T1000 (cell line): Measurements from ENCODE around the gene KCNMB2.
"Not testable (repeated sequence)": the region's sequence is repeated elsewhere in the genome, so short reads cannot be mapped to it uniquely, and the experiment has no call there.

Source experiments
- DNase-seq: peaks from one replicate; lab custom pipeline; 2025; ENCODE audit warnings: mixed read lengths; lab: John Stamatoyannopoulos, UW

KCNMB2 gene

GRCh38 chr3:178810181-178810580 lies 273.9 kb downstream of the KCNMB2 start:
- DNase-seq = no peak

- no peak for DNase-seq
These were observed 286.5 kb downstream of the KCNMB2 start for GRCh38 chr3:178822722-178823121.

GRCh38 chr3:178823150-178823549 lies 286.9 kb downstream of the KCNMB2 start:
- DNase-seq = no peak

GRCh38 chr3:178823591-178824246 lies 287.5 kb downstream of the KCNMB2 start:
- DNase-seq = no peak

- DNase-seq = no peak
These were observed 290.3 kb downstream of the KCNMB2 start for GRCh38 chr3:178826435-178827123.

- DNase-seq = no peak
These were observed 291.1 kb downstream of the KCNMB2 start for GRCh38 chr3:178827285-178827856.

GRCh38 chr3:178833695-178834094 lies 297.5 kb downstream of the KCNMB2 start:
- DNase-seq = no peak

GRCh38 chr3:178835033-178835432 lies 298.8 kb downstream of the KCNMB2 start:
- no peak for DNase-seq

GRCh38 chr3:178837512-178837911 lies 301.3 kb downstream of the KCNMB2 start:
- DNase-seq = no peak

- DNase-seq = no peak
These were observed 304.4 kb downstream of the KCNMB2 start for GRCh38 chr3:178840586-178840985.

GRCh38 chr3:178841011-178841410 lies 304.8 kb downstream of the KCNMB2 start:
- DNase-seq = no peak

- DNase-seq = no peak
These were observed 308.7 kb downstream of the KCNMB2 start for GRCh38 chr3:178844916-178845315.

- no peak for DNase-seq
These were observed 309.3 kb downstream of the KCNMB2 start for GRCh38 chr3:178845420-178846118.

GRCh38 chr3:178847190-178847589 lies 311.0 kb downstream of the KCNMB2 start:
- no peak for DNase-seq

- DNase-seq = no peak
These were observed 313.1 kb downstream of the KCNMB2 start for GRCh38 chr3:178849199-178849910.

- DNase-seq = no peak
These were observed 314.4 kb downstream of the KCNMB2 start for GRCh38 chr3:178850450-178851190.

GRCh38 chr3:178851564-178851963 lies 315.3 kb downstream of the KCNMB2 start:
- no peak for DNase-seq

GRCh38 chr3:178856804-178857203 lies 320.6 kb downstream of the KCNMB2 start:
- DNase-seq = no peak

GRCh38 chr3:178859386-178859785 lies 323.1 kb downstream of the KCNMB2 start:
- no peak for DNase-seq

- DNase-seq = not testable (repeated sequence)
These were observed 323.7 kb downstream of the KCNMB2 start for GRCh38 chr3:178859900-178860436.

GRCh38 chr3:178868681-178869080 lies 332.4 kb downstream of the KCNMB2 start:
- no peak for DNase-seq
